HEK293 (cell line): ENCODE data around the gene FTCD.

Experiments
- GLI4 ChIP-seq: fragments of 450-650 bp; formaldehyde crosslinking; IDR thresholded peaks from 2 replicates; pipeline ENCODE4 v1.5.1; 2016; ENCODE audit warnings: missing biosample characterization, missing genetic modification characterization
- HOXA7 ChIP-seq: sonication (generic); formaldehyde crosslinking; IDR thresholded peaks from 2 replicates; pipeline ENCODE4 v1.8.1; 2022; ENCODE audit warnings: missing genetic modification reagents, borderline replicate concordance
- ZNF112 ChIP-seq: fragments of 450-650 bp; formaldehyde crosslinking; IDR thresholded peaks from 2 replicates; pipeline ENCODE4 v1.5.0; 2017; ENCODE audit warnings: missing biosample characterization, missing genetic modification characterization
- ZNF140 ChIP-seq: fragments of 450-650 bp; formaldehyde crosslinking; IDR thresholded peaks from 2 replicates; pipeline ENCODE4 v1.5.1; 2016; ENCODE audit warnings: missing biosample characterization, missing genetic modification characterization
- ZNF324 ChIP-seq: fragments of 450-650 bp; formaldehyde crosslinking; IDR thresholded peaks from 2 replicates; pipeline ENCODE4 v1.5.1; 2016; ENCODE audit warnings: missing biosample characterization, missing genetic modification characterization
- ZNF510 ChIP-seq: fragments of 450-650 bp; formaldehyde crosslinking; IDR thresholded peaks from 2 replicates; pipeline ENCODE4 v1.5.1; 2018; ENCODE audit warnings: mild to moderate bottlenecking, missing genetic modification characterization, missing biosample characterization; ENCODE audit not compliant: insufficient replicate concordance
- ZNF596 ChIP-seq: fragments of 450-650 bp; IDR thresholded peaks from 2 replicates; pipeline ENCODE4 v1.5.0; 2018; ENCODE audit warnings: missing biosample characterization, mild to moderate bottlenecking, missing genetic modification characterization, moderate library complexity
- ZNF707 ChIP-seq: fragments of 450-650 bp; formaldehyde crosslinking; IDR thresholded peaks from 2 replicates; pipeline ENCODE4 v1.5.1; 2016; ENCODE audit warnings: missing biosample characterization, missing genetic modification characterization
- ZNF785 ChIP-seq: fragments of 450-650 bp; formaldehyde crosslinking; IDR thresholded peaks from 2 replicates; pipeline ENCODE4 v1.5.1; 2016; ENCODE audit warnings: missing biosample characterization, missing genetic modification characterization
- TF ChIP-seq, protein P1 (sequence below): fragments of 450-650 bp; formaldehyde crosslinking; IDR thresholded peaks from 2 replicates; pipeline ENCODE4 v1.5.1; 2016; ENCODE audit warnings: missing biosample characterization, missing genetic modification characterization
- TF ChIP-seq, protein P2 (sequence below): fragments of 450-650 bp; formaldehyde crosslinking; IDR thresholded peaks from 2 replicates; pipeline ENCODE4 v1.5.1; 2016; ENCODE audit warnings: missing biosample characterization, missing genetic modification characterization
- TF ChIP-seq, protein P3 (sequence below): fragments of 450-650 bp; formaldehyde crosslinking; IDR thresholded peaks from 2 replicates; pipeline ENCODE4 v1.5.1; 2017; ENCODE audit warnings: missing biosample characterization, missing genetic modification characterization
- TF ChIP-seq, protein P4 (sequence below): fragments of 450-650 bp; formaldehyde crosslinking; IDR thresholded peaks from 2 replicates; pipeline ENCODE4 v1.5.1; 2016; ENCODE audit warnings: missing biosample characterization, missing genetic modification characterization

DNA sequence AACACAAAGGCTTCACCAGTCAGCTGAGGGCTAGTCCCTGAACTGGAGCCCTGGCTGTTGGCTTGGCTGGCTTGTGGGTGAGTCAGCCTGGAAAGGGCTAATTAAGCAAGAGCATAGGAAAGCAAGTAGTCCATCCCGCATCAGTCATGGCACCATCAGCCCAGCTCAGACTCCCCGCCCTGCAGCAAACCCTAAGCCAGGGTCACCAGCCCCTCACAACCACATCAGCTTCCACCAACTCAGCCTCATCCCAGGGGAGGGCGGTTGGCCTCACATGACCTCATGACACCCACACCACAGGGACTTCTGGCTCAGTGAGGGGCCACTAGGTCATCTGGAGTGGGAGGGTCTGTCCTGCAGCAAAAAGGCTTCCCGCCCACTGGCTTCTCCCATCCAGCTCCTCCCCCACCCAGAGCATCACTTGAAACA is 35.9 kb upstream of the FTCD start:
- TF ChIP-seq HOXA7 (CRISPR knock-in tag), result no peak
- no peak for TF ChIP-seq ZNF596 (tag by site-specific recombination)
- TF ChIP-seq ZNF140 (tag by site-specific recombination), result no peak
- TF ChIP-seq, protein P1, sequence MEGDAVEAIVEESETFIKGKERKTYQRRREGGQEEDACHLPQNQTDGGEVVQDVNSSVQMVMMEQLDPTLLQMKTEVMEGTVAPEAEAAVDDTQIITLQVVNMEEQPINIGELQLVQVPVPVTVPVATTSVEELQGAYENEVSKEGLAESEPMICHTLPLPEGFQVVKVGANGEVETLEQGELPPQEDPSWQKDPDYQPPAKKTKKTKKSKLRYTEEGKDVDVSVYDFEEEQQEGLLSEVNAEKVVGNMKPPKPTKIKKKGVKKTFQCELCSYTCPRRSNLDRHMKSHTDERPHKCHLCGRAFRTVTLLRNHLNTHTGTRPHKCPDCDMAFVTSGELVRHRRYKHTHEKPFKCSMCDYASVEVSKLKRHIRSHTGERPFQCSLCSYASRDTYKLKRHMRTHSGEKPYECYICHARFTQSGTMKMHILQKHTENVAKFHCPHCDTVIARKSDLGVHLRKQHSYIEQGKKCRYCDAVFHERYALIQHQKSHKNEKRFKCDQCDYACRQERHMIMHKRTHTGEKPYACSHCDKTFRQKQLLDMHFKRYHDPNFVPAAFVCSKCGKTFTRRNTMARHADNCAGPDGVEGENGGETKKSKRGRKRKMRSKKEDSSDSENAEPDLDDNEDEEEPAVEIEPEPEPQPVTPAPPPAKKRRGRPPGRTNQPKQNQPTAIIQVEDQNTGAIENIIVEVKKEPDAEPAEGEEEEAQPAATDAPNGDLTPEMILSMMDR (tag by site-specific recombination), result no peak
- TF ChIP-seq, protein P2, sequence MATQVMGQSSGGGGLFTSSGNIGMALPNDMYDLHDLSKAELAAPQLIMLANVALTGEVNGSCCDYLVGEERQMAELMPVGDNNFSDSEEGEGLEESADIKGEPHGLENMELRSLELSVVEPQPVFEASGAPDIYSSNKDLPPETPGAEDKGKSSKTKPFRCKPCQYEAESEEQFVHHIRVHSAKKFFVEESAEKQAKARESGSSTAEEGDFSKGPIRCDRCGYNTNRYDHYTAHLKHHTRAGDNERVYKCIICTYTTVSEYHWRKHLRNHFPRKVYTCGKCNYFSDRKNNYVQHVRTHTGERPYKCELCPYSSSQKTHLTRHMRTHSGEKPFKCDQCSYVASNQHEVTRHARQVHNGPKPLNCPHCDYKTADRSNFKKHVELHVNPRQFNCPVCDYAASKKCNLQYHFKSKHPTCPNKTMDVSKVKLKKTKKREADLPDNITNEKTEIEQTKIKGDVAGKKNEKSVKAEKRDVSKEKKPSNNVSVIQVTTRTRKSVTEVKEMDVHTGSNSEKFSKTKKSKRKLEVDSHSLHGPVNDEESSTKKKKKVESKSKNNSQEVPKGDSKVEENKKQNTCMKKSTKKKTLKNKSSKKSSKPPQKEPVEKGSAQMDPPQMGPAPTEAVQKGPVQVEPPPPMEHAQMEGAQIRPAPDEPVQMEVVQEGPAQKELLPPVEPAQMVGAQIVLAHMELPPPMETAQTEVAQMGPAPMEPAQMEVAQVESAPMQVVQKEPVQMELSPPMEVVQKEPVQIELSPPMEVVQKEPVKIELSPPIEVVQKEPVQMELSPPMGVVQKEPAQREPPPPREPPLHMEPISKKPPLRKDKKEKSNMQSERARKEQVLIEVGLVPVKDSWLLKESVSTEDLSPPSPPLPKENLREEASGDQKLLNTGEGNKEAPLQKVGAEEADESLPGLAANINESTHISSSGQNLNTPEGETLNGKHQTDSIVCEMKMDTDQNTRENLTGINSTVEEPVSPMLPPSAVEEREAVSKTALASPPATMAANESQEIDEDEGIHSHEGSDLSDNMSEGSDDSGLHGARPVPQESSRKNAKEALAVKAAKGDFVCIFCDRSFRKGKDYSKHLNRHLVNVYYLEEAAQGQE, result no peak
- TF ChIP-seq ZNF324 (tag by site-specific recombination), result no peak
- no peak for TF ChIP-seq ZNF785
- TF ChIP-seq ZNF707, result no peak
- no peak for TF ChIP-seq ZNF112 (tag by site-specific recombination)
- no peak for TF ChIP-seq GLI4 (tag by site-specific recombination)
- TF ChIP-seq, protein P3, sequence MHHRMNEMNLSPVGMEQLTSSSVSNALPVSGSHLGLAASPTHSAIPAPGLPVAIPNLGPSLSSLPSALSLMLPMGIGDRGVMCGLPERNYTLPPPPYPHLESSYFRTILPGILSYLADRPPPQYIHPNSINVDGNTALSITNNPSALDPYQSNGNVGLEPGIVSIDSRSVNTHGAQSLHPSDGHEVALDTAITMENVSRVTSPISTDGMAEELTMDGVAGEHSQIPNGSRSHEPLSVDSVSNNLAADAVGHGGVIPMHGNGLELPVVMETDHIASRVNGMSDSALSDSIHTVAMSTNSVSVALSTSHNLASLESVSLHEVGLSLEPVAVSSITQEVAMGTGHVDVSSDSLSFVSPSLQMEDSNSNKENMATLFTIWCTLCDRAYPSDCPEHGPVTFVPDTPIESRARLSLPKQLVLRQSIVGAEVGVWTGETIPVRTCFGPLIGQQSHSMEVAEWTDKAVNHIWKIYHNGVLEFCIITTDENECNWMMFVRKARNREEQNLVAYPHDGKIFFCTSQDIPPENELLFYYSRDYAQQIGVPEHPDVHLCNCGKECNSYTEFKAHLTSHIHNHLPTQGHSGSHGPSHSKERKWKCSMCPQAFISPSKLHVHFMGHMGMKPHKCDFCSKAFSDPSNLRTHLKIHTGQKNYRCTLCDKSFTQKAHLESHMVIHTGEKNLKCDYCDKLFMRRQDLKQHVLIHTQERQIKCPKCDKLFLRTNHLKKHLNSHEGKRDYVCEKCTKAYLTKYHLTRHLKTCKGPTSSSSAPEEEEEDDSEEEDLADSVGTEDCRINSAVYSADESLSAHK, result no peak
- TF ChIP-seq, protein P4, sequence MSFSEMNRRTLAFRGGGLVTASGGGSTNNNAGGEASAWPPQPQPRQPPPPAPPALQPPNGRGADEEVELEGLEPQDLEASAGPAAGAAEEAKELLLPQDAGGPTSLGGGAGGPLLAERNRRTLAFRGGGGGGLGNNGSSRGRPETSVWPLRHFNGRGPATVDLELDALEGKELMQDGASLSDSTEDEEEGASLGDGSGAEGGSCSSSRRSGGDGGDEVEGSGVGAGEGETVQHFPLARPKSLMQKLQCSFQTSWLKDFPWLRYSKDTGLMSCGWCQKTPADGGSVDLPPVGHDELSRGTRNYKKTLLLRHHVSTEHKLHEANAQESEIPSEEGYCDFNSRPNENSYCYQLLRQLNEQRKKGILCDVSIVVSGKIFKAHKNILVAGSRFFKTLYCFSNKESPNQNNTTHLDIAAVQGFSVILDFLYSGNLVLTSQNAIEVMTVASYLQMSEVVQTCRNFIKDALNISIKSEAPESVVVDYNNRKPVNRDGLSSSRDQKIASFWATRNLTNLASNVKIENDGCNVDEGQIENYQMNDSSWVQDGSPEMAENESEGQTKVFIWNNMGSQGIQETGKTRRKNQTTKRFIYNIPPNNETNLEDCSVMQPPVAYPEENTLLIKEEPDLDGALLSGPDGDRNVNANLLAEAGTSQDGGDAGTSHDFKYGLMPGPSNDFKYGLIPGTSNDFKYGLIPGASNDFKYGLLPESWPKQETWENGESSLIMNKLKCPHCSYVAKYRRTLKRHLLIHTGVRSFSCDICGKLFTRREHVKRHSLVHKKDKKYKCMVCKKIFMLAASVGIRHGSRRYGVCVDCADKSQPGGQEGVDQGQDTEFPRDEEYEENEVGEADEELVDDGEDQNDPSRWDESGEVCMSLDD (tag by site-specific recombination), result no peak
- TF ChIP-seq ZNF510 (tag by site-specific recombination), result no peak
